GM12878 (cell line): Measurements from ENCODE around the gene GPSM1. TPM values are rescaled to one million over a fixed set of nuclear protein-coding genes. Genes with fewer than 3 reads are reported as not detected.

ENCODE experiments used
- ATAC-seq: fragments of 200-7000 bp; cut with Tn5 transposase; 3 replicates; pipeline ENCODE4 v1.9.1; 2020; ENCODE audit warnings: mild to moderate bottlenecking, moderate library complexity
- BruUV-seq: library from RNA; stranded (reverse); fragments of 400-500 nt; replicated peaks from 2 replicates; lab custom pipeline; 2021; lab: Mats Ljungman, UMichigan
- CTCF ChIA-PET: fragments of 300-600 bp; sonication (Branson Sonifier 250); formaldehyde crosslinking; extraction: SDS; loops from one replicate; lab custom pipeline; 2021; ENCODE audit warnings: inconsistent platforms; lab: Yijun Ruan, JAX
- POLR2A ChIA-PET: fragments of 350-600 bp; formaldehyde crosslinking; extraction: SDS; loops from one replicate; lab custom pipeline; 2021; ENCODE audit warnings: inconsistent platforms; lab: Charles Lee
- RAD21 ChIA-PET: fragments of 300-600 bp; sonication (Branson Sonifier 250); formaldehyde crosslinking; loops from one replicate; lab custom pipeline; 2023; ENCODE audit warnings: antibody characterized with exemption; ENCODE audit not compliant: unreplicated experiment; lab: Charles Lee
- SMC1A ChIA-PET: fragments of 300-600 bp; sonication (Branson Sonifier 250); formaldehyde crosslinking; loops from one replicate; lab custom pipeline; 2023; ENCODE audit not compliant: unreplicated experiment, uncharacterized antibody; lab: Charles Lee
- DNase-seq: peaks from one replicate; pipeline ENCODE4 v3.0.0-alpha.2; 2011; ENCODE audit warnings: low read depth, low spot score
- FAIRE-seq: peaks from 3 replicates; lab custom pipeline; 2011; peaks lifted over from hg19 to GRCh38; lab: Jason Lieb, UNC
- H2AFZ ChIP-seq: 2 replicates; pipeline ENCODE4 v1.6.0; 2011; ENCODE audit warnings: low read depth, low read length, control low read depth; ENCODE audit not compliant: control insufficient read depth
- H3K27ac ChIP-seq: 2 replicates; pipeline ENCODE4 v1.5.1; 2011; ENCODE audit warnings: control low read depth; ENCODE audit not compliant: control insufficient read depth, insufficient read depth
- H3K27me3 ChIP-seq, 2 experiments: replicated peaks in 1 of 2; 2 replicates each; pipeline versions ENCODE4 v1.6.0 to v1.6.1; 2011; ENCODE audit warnings: low read length in 1 of 2; ENCODE audit not compliant: control insufficient read depth in 2 of 2, insufficient read depth in 2 of 2
- H3K36me3 ChIP-seq, 2 experiments: 2 replicates each; pipeline ENCODE4 v1.5.1; 2011; ENCODE audit warnings: low read length in 1 of 2; ENCODE audit not compliant: control insufficient read depth in 2 of 2, insufficient read depth in 2 of 2
- H3K4me1 ChIP-seq: 2 replicates; pipeline ENCODE4 v1.6.1; 2011; ENCODE audit warnings: mild to moderate bottlenecking, low read length, moderate library complexity, mixed read lengths; ENCODE audit not compliant: control insufficient read depth, insufficient read depth
- H3K4me2 ChIP-seq: 2 replicates; pipeline ENCODE4 v1.6.0; 2011; ENCODE audit warnings: control low read depth; ENCODE audit not compliant: control insufficient read depth, insufficient read depth
- H3K4me3 ChIP-seq: fragments of 200-600 bp; sonication (generic); 2 replicates; pipeline ENCODE4 v1.5.1; 2016
- H3K79me2 ChIP-seq: 2 replicates; pipeline ENCODE4 v1.6.0; 2011; ENCODE audit warnings: low read length; ENCODE audit not compliant: control insufficient read depth, insufficient read depth
- H3K9ac ChIP-seq: 2 replicates; pipeline ENCODE4 v1.8.0; 2011; ENCODE audit warnings: low read length, control low read depth, mixed read lengths; ENCODE audit not compliant: control insufficient read depth, insufficient read depth
- H3K9me3 ChIP-seq: replicated peaks from 3 replicates; pipeline ENCODE4 v1.5.1; 2011; ENCODE audit warnings: mild to moderate bottlenecking, low read length; ENCODE audit not compliant: control insufficient read depth, insufficient read depth
- H4K20me1 ChIP-seq: 2 replicates; pipeline ENCODE4 v1.6.0; 2011; ENCODE audit not compliant: control insufficient read depth, insufficient read depth
- CREM ChIP-seq: IDR thresholded peaks from 2 replicates; pipeline ENCODE4 v1.6.1; 2014; ENCODE audit warnings: antibody characterized with exemption, low read depth
- HDAC2 ChIP-seq: fragments of 200-600 bp; sonication (generic); IDR thresholded peaks from 2 replicates; pipeline ENCODE4 v1.6.1; 2017
- MEF2B ChIP-seq: fragments of 450-650 bp; IDR thresholded peaks from 2 replicates; pipeline ENCODE4 v1.6.1; 2018; ENCODE audit warnings: mild to moderate bottlenecking, moderate library complexity; ENCODE audit not compliant: partially characterized antibody, poor library complexity, severe bottlenecking
- NFIC ChIP-seq: IDR thresholded peaks from 2 replicates; pipeline ENCODE4 v1.6.1; 2012; ENCODE audit warnings: low read depth, mild to moderate bottlenecking, inconsistent platforms, low read length, moderate library complexity
- PAX5 ChIP-seq: IDR thresholded peaks from 2 replicates; pipeline ENCODE4 v1.6.1; 2011; ENCODE audit warnings: low read depth, low read length, borderline replicate concordance
- PBX3 ChIP-seq: IDR thresholded peaks from 2 replicates; pipeline ENCODE4 v1.6.1; 2011; ENCODE audit warnings: mild to moderate bottlenecking, low read depth, low read length, moderate library complexity; ENCODE audit not compliant: insufficient replicate concordance
- WGBS: methylation state at CpG from one replicate; pipeline ENCODE4 v1.1.6; 2016; ENCODE audit warnings: low lambda C conversion rate; ENCODE audit not compliant: insufficient replicate concordance, insufficient coverage; ENCODE audit errors: missing lambda C conversion rate; 5-methylcytosine and 5-hydroxymethylcytosine counted together
- in situ Hi-C: fragments of 300-500 bp; cut with MboI; formaldehyde crosslinking; loops from 9 replicates; pipeline ENCODE4 v1.14.3; 2018; ENCODE audit warnings: mixed read lengths
- intact Hi-C: fragments of 100-400 bp; cut with micrococcal nuclease; formaldehyde crosslinking; loops from one replicate; pipeline ENCODE4 v1.14.2; 2022; ENCODE audit not compliant: unreplicated experiment
- polyA plus RNA-seq, 11 experiments: library from polyadenylated mRNA; depleted of rRNA in 4 of 11; unstranded in 6 of 11; stranded (reverse) in 5 of 11; fragments of >200 nt; fragmentation: Nextera tagmentation in 4 of 11; fragmentation: Illumina TruSeq in 1 of 11; extraction: Ambion mirVana in 4 of 11; extraction: Trizol in 1 of 11; gene quantifications; 1 replicate in 1 of 11; 2 replicates in 10 of 11; pipeline versions ENCODE4 v1.2.1 to v1.2.3, GENCODE V29; 2011 to 2016; ENCODE audit warnings: inconsistent platforms in 2 of 11, missing spikeins in 2 of 11, low read depth in 1 of 11
- total RNA-seq, 4 experiments: library from RNA; depleted of rRNA in 3 of 4; stranded (reverse); fragments of >200 nt in 3 of 4; fragmentation: Illumina TruSeq in 1 of 4; extraction: Trizol in 1 of 4; gene quantifications; 2 replicates each; pipeline versions ENCODE4 v1.2.1 to v1.2.3, GENCODE V29; 2013 to 2021

The GPSM1 gene
- total and polyA plus RNA-seq, 10 of the 15 experiments (the other 5 are each of a cell fraction or from before 2014, with no cell fraction given), result 0.04 to 0.10 (median 0.10) TPM; not detected in 7

DNA sequence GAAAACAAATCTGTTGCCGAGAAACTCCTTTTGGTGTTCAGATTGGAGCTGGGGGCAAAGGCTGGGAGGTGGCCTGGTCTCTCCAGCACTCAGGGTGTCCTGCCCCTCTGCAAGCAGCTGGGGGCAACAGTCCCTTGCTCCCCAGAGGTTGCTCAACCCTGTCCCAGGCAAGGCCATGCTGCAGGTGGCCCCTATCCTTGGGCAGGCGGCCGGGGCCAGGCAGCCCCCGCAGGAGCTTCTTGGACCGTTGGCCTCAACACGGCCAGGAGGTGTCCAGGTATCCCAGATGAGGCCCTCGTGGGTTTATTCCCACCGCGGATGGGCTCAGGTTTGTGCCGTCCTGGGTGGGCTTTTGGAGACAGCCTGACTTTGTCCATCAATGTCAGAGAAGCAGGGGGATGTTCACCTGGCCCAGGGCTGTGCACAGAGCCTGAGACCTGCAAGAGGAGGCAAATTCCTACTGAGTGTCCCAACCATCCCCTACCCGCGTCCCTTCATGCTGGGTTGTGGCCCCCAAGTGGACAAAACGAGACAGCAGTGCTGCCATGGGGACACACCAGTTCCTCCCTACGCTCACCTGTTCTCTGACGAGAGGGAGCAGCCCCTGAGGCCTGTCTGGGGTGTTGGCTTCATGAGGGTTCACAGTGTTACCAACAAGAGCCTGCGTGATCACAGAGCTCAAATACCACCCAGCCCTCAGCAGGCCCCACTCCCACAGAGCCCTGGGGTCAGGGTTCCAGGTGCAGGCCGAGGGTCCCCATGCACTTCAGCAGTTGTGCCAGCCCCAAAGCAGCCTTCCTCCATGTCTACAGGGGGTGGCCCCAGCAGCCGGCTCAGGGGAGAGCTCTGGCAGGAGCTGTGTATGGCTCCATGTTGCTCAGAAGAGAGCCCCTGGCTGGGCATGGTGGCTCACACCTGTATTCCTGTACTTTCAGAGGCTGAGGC is 14.0 kb upstream of the GPSM1 start:
- ChIA-PET RAD21 (interaction anchor here (0.6 to 1.3 kb wide), 2 partner anchors 50 to 341 kb away, joined by 4 read pairs; partner anchors contain the start of gene DNLZ), CTCF (interaction anchor here (0.6 to 0.7 kb wide), 3 partner anchors 174 to 1386 kb away, joined by 3 to 5 read pairs (median 3); no protein-coding TSS in a partner anchor), POLR2A (no interaction called here), SMC1A (interaction anchor here (0.6 kb wide), 1 partner anchor 170 kb away, joined by 3 read pairs; no protein-coding TSS in a partner anchor)
- H3K36me3 ChIP-seq, result no peaks in the 10 kb centered on the region
- TF ChIP-seq CREM, result no peak
- TF ChIP-seq PAX5, result no peak
- no peak for TF ChIP-seq PBX3
- TF ChIP-seq HDAC2, result no peak
- no peak for TF ChIP-seq MEF2B
- no peak for TF ChIP-seq NFIC
- no peaks in the 10 kb centered on the region for H4K20me1 ChIP-seq
- DNase-seq (no peak), FAIRE-seq (no peak), ATAC-seq (no peak)
- H3K27ac ChIP-seq, result no peak overlapping the region
- H3K4me2 ChIP-seq, result no peak overlapping the region
- peaks cover 0 to 5% of the 10 kb centered on the region in 2 experiments for H3K27me3 ChIP-seq
- H3K9ac ChIP-seq, result no peak overlapping the region
- intact Hi-C loops (no loop called here), in situ Hi-C loops (no loop called here)
- H2AFZ ChIP-seq, result no peak overlapping the region
- no peak overlapping the region for H3K4me3 ChIP-seq
- H3K4me1 ChIP-seq, result peaks cover 3% of the 10 kb centered on the region
- 52% methylated on average over 18 of the region's 18 CpGs for WGBS
- BruUV-seq, result no TSS peak
- H3K79me2 ChIP-seq, result no peaks in the 10 kb centered on the region
- H3K9me3 ChIP-seq, result peaks cover 8% of the 10 kb centered on the region; the same call in 2 of the 3 replicates
